Endothelial cell (in vitro differentiated cells): Measurements from ENCODE around the gene TTC7B. TPM values are rescaled to one million over a fixed set of nuclear protein-coding genes. Genes with fewer than 3 reads are reported as not detected.
"Not testable (repeated sequence)": the region's sequence is repeated elsewhere in the genome, so short reads cannot be mapped to it uniquely, and the experiment has no call there.

Experiments
- DNase-seq: peaks from one replicate; pipeline ENCODE4 v3.0.0; 2021; ENCODE audit warnings: low spot score
- H3K27ac Mint-ChIP-seq: one replicate; pipeline ENCODE4 v1.8.0; 2021; ENCODE audit warnings: mixed read lengths, inconsistent platforms; ENCODE audit not compliant: unreplicated experiment
- H3K27me3 Mint-ChIP-seq: one replicate; pipeline ENCODE4 v1.8.0; 2021; ENCODE audit warnings: mild to moderate bottlenecking, moderate library complexity, mixed read lengths, inconsistent platforms; ENCODE audit not compliant: unreplicated experiment
- H3K36me3 Mint-ChIP-seq: one replicate; pipeline ENCODE4 v1.8.0; 2021; ENCODE audit warnings: mild to moderate bottlenecking, low read depth, mixed read lengths, inconsistent platforms; ENCODE audit not compliant: unreplicated experiment
- H3K4me1 Mint-ChIP-seq: one replicate; pipeline ENCODE4 v1.8.0; 2021; ENCODE audit warnings: mild to moderate bottlenecking, mixed read lengths, inconsistent platforms; ENCODE audit not compliant: unreplicated experiment
- H3K4me3 Mint-ChIP-seq: one replicate; pipeline ENCODE4 v1.8.0; 2021; ENCODE audit warnings: mild to moderate bottlenecking, mixed read lengths, inconsistent platforms; ENCODE audit not compliant: unreplicated experiment
- H3K9me3 Mint-ChIP-seq: one replicate; pipeline ENCODE4 v1.8.0; 2021; ENCODE audit warnings: mixed read lengths, inconsistent platforms; ENCODE audit not compliant: unreplicated experiment
- long read RNA-seq: library from polyadenylated mRNA; unstranded; transcript quantifications from one replicate; pipeline ENCODE4 v2.0.0, GENCODE V29; 2020; ENCODE audit not compliant: unreplicated experiment
- total RNA-seq: library from RNA; stranded (reverse); fragmentation: NEBNext Ultra II Directional; extraction: Animal tissue kit (Norgen Biotek cat#: 25700); gene quantifications from one replicate; pipeline ENCODE4 v1.2.1, GENCODE V29; 2021; ENCODE audit not compliant: unreplicated experiment
- TF ChIP-seq, protein P1 (sequence below): fragments of 200-600 bp; sonication (generic); IDR thresholded peaks from one replicate; pipeline ENCODE4 v1.5.0; 2021; ENCODE audit warnings: antibody characterized with exemption; ENCODE audit not compliant: unreplicated experiment

TTC7B gene, protein sequence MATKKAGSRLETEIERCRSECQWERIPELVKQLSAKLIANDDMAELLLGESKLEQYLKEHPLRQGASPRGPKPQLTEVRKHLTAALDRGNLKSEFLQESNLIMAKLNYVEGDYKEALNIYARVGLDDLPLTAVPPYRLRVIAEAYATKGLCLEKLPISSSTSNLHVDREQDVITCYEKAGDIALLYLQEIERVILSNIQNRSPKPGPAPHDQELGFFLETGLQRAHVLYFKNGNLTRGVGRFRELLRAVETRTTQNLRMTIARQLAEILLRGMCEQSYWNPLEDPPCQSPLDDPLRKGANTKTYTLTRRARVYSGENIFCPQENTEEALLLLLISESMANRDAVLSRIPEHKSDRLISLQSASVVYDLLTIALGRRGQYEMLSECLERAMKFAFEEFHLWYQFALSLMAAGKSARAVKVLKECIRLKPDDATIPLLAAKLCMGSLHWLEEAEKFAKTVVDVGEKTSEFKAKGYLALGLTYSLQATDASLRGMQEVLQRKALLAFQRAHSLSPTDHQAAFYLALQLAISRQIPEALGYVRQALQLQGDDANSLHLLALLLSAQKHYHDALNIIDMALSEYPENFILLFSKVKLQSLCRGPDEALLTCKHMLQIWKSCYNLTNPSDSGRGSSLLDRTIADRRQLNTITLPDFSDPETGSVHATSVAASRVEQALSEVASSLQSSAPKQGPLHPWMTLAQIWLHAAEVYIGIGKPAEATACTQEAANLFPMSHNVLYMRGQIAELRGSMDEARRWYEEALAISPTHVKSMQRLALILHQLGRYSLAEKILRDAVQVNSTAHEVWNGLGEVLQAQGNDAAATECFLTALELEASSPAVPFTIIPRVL
- 93.5 TPM for total RNA-seq
- long read RNA-seq, partial matches to known transcripts: 2 of 3 reads
- long read RNA-seq, other reads (novel, unspliced or antisense): 1 of 3 reads

DNA sequence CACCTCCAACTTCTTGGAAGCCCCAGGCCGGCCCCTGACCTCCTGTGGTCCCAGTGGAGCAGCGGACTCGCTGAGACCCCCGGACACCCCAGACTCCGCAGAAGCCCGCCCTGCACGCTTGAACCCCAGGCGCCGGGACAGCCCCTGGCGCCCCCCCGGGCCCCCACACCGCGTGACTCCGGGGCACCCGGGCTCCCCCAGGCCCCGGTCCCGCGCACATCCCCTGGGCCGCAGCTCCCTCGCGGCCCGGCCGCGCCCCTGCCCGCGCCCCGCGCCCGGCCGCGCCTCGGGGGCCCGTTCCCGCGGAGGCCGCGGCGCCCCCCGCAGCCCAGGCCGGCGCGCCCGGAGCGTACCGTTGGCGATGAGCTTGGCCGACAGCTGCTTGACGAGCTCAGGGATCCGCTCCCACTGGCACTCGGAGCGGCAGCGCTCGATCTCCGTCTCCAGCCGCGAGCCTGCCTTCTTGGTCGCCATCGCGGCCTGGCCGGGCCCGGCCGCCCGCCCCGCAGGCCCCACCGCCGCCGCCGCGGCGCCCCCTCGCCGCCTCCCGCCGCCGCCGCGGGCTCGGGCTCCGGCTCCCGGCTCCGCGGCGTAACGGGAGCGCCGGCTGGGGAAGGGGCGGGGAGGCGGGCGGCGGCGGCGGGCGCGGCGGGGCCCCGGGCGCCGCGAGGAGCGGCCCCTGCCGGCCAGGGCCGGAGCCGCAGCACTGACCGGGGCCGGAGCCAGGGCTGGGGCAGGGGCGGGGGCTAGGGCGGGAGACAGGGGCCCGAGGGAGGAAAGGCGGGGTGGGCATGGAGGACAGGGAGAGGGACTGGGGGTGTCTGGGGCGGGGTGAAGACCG lies at the start of gene TTC7B:
Gene TTC7B, minus strand, starts transcription at position 609 of the 841 bp plus-strand sequence. Its CDS starts 135 bp downstream, at position 474.
- H3K27me3 Mint-ChIP-seq: peaks cover 16% of the 10 kb centered on the region
- peak within 1 kb of the TSS; percentile 69 for H3K27ac Mint-ChIP-seq
- H3K36me3 Mint-ChIP-seq: peaks cover 4% of the 10 kb centered on the region
- peaks cover 29% of the 10 kb centered on the region for H3K4me1 Mint-ChIP-seq
- H3K4me3 Mint-ChIP-seq: peak within 1 kb of the TSS; percentile 97
- TF ChIP-seq, protein P1, sequence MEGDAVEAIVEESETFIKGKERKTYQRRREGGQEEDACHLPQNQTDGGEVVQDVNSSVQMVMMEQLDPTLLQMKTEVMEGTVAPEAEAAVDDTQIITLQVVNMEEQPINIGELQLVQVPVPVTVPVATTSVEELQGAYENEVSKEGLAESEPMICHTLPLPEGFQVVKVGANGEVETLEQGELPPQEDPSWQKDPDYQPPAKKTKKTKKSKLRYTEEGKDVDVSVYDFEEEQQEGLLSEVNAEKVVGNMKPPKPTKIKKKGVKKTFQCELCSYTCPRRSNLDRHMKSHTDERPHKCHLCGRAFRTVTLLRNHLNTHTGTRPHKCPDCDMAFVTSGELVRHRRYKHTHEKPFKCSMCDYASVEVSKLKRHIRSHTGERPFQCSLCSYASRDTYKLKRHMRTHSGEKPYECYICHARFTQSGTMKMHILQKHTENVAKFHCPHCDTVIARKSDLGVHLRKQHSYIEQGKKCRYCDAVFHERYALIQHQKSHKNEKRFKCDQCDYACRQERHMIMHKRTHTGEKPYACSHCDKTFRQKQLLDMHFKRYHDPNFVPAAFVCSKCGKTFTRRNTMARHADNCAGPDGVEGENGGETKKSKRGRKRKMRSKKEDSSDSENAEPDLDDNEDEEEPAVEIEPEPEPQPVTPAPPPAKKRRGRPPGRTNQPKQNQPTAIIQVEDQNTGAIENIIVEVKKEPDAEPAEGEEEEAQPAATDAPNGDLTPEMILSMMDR: no peak
- peak; percentile 84 for DNase-seq
- no peaks in the 10 kb centered on the region for H3K9me3 Mint-ChIP-seq

DNA sequence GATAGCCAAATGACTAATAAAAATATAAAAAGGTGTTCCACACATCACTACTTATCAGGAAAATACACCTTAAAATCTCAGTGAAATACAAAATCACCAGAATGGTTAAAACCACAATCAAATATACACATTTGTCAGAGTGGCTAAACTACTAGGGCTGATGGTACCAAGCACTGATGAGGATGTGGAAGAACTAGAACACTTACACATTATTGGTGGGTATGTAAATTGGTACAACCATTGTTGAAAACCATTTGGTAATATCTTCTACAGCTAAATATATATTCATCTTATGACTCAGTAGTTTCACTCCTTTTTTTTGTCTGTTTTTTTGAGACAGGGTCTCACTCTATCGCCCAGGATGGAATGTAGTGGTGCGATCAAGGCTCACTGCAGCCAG lies 48.5 kb upstream of the TTC7B start:
- Mint-ChIP-seq H3K27me3 (no peaks in the 10 kb centered on the region), H3K27ac (no peak overlapping the region), H3K4me3 (no peak overlapping the region), H3K9me3 (no peaks in the 10 kb centered on the region), H3K4me1 (peaks cover under 1% of the 10 kb centered on the region), H3K36me3 (no peaks in the 10 kb centered on the region)
- no peak for DNase-seq
- TF ChIP-seq, protein P1: no peak

GRCh38 chr14:90858511-90858910 lies 42.3 kb upstream of the TTC7B start:
- peaks cover 3% of the 10 kb centered on the region for H3K27me3 Mint-ChIP-seq
- DNase-seq: no peak
- no peak overlapping the region for H3K4me3 Mint-ChIP-seq
- TF ChIP-seq, protein P1: no peak
- H3K27ac Mint-ChIP-seq: no peak overlapping the region
- no peaks in the 10 kb centered on the region for H3K36me3 Mint-ChIP-seq
- no peaks in the 10 kb centered on the region for H3K9me3 Mint-ChIP-seq
- H3K4me1 Mint-ChIP-seq: peaks cover 4% of the 10 kb centered on the region

GRCh38 chr14:90857866-90858265 lies 41.6 kb upstream of the TTC7B start:
- H3K4me1 Mint-ChIP-seq: peaks cover 4% of the 10 kb centered on the region
- peaks cover 3% of the 10 kb centered on the region for H3K27me3 Mint-ChIP-seq
- no peaks in the 10 kb centered on the region for H3K36me3 Mint-ChIP-seq
- no peaks in the 10 kb centered on the region for H3K9me3 Mint-ChIP-seq
- TF ChIP-seq, protein P1: no peak
- no peak for DNase-seq
- no peak overlapping the region for H3K27ac Mint-ChIP-seq
- H3K4me3 Mint-ChIP-seq: no peak overlapping the region

- H3K4me1 Mint-ChIP-seq, H3K36me3 Mint-ChIP-seq, DNase-seq, H3K27me3 Mint-ChIP-seq, H3K27ac Mint-ChIP-seq, H3K4me3 Mint-ChIP-seq, H3K9me3 Mint-ChIP-seq: not testable (repeated sequence)
These were observed 39.9 kb upstream of the TTC7B start for GRCh38 chr14:90856115-90856514.
